Osteoblast (primary cell): Measurements from ENCODE around the gene SGK1. TPM values are rescaled to one million over a fixed set of nuclear protein-coding genes. Genes with fewer than 3 reads are reported as not detected.

ENCODE experiments used
- DNase-seq: peaks from one replicate; pipeline ENCODE4 v3.0.0; 2011; ENCODE audit warnings: low spot score, mixed read lengths; ENCODE audit not compliant: insufficient read length; ENCODE audit errors: missing footprints
- H2AFZ ChIP-seq: 2 replicates; pipeline ENCODE4 v1.6.0; 2011; ENCODE audit warnings: mild to moderate bottlenecking, low read length
- H3K27ac ChIP-seq: 2 replicates; pipeline ENCODE4 v1.5.1; 2011; ENCODE audit warnings: mild to moderate bottlenecking, low read depth, low read length, moderate library complexity
- H3K27me3 ChIP-seq: 2 replicates; pipeline ENCODE4 v1.6.0; 2012; ENCODE audit warnings: mild to moderate bottlenecking, control low read depth, inconsistent platforms, low read length, moderate library complexity; ENCODE audit not compliant: insufficient read depth
- H3K36me3 ChIP-seq: 2 replicates; pipeline ENCODE4 v1.5.1; 2011; ENCODE audit warnings: mild to moderate bottlenecking, low read length, control low read depth, moderate library complexity; ENCODE audit not compliant: insufficient read depth
- H3K4me1 ChIP-seq: 2 replicates; pipeline ENCODE4 v1.5.1; 2011; ENCODE audit warnings: mild to moderate bottlenecking, low read length, control low read depth, moderate library complexity; ENCODE audit not compliant: insufficient read depth
- H3K4me2 ChIP-seq: 2 replicates; pipeline ENCODE4 v1.6.0; 2011; ENCODE audit warnings: mild to moderate bottlenecking, low read length; ENCODE audit not compliant: insufficient read depth
- H3K4me3 ChIP-seq: fragments of 200-600 bp; sonication (generic); 3 replicates; pipeline ENCODE4 v1.5.1; 2012; ENCODE audit warnings: mild to moderate bottlenecking, low read length, inconsistent platforms; ENCODE audit not compliant: insufficient read depth
- H3K79me2 ChIP-seq: 2 replicates; pipeline ENCODE4 v1.6.0; 2012; ENCODE audit warnings: mild to moderate bottlenecking, low read length, control low read depth, inconsistent platforms; ENCODE audit not compliant: insufficient read depth
- H3K9me3 ChIP-seq: 2 replicates; pipeline ENCODE4 v1.5.1; 2011; ENCODE audit warnings: low read depth, low read length, control low read depth
- H4K20me1 ChIP-seq: 2 replicates; pipeline ENCODE4 v1.6.0; 2012; ENCODE audit warnings: mild to moderate bottlenecking, low read length, control low read depth; ENCODE audit not compliant: insufficient read depth
- total RNA-seq: library from RNA; depleted of rRNA; stranded (reverse); fragments of >200 nt; gene quantifications from 2 replicates; pipeline ENCODE4 v1.2.3, GENCODE V29; 2012
- TF ChIP-seq, protein P1 (sequence below): IDR thresholded peaks from 2 replicates; pipeline ENCODE4 v1.5.1; 2011; ENCODE audit warnings: mild to moderate bottlenecking, low read depth, low read length, moderate library complexity; ENCODE audit errors: extremely low read depth

Gene SGK1
- total RNA-seq, 1 donor: 91.6 TPM

DNA sequence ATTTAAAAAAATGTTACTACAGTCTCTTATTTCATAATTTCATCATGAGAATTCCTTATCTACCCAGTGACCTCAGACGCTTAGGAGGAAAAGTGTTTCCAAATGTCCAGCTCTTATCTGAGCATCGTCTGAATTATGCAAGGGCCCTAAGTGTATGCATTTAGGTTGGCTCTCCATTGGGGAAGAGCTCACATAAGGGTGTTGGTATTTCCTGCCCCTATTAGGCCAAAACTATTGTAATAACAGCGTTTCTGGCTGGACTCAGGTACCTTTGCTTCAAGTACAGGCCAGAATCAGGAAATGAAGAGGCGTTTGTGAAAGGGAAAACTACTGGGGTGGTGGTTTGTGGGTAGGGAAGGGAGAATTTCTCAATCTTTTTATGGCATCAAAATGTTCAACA is 40.4 kb upstream of the SGK1 start:
- no peaks in the 10 kb centered on the region for H3K27me3 ChIP-seq
- H3K79me2 ChIP-seq: no peaks in the 10 kb centered on the region
- peak overlapping the region; percentile 82 for H2AFZ ChIP-seq
- H3K4me2 ChIP-seq: no peak overlapping the region
- H3K4me1 ChIP-seq: peaks cover 14% of the 10 kb centered on the region
- TF ChIP-seq, protein P1, sequence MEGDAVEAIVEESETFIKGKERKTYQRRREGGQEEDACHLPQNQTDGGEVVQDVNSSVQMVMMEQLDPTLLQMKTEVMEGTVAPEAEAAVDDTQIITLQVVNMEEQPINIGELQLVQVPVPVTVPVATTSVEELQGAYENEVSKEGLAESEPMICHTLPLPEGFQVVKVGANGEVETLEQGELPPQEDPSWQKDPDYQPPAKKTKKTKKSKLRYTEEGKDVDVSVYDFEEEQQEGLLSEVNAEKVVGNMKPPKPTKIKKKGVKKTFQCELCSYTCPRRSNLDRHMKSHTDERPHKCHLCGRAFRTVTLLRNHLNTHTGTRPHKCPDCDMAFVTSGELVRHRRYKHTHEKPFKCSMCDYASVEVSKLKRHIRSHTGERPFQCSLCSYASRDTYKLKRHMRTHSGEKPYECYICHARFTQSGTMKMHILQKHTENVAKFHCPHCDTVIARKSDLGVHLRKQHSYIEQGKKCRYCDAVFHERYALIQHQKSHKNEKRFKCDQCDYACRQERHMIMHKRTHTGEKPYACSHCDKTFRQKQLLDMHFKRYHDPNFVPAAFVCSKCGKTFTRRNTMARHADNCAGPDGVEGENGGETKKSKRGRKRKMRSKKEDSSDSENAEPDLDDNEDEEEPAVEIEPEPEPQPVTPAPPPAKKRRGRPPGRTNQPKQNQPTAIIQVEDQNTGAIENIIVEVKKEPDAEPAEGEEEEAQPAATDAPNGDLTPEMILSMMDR: no peak
- H3K4me3 ChIP-seq: no peak overlapping the region
- H3K27ac ChIP-seq: peak overlapping the region; percentile 88
- H4K20me1 ChIP-seq: no peaks in the 10 kb centered on the region
- no peaks in the 10 kb centered on the region for H3K36me3 ChIP-seq
- no peaks in the 10 kb centered on the region for H3K9me3 ChIP-seq
- no peak for DNase-seq

DNA sequence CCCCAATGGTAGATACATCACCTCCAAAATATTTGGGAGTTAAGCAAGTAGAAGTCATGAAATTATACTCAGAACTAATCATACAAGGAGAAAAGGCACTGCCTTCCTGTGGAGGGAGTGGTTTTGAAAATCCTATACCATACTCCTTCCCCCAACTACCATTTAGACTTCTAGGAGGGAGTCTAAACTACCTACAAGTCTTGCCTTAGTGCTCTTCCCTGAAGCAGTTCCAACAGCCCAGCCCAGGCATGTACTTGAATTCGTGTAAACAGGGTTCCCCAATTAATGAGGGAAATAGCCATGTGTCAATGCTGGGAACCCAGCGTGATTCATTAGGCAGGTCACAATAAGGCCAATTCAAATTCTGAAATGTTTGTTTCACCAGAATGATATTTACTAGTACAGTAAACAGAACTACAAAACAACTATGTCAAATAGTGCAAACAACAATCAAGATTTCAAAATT is 39.1 kb upstream of the SGK1 start:
- no peak overlapping the region for H3K4me2 ChIP-seq
- H2AFZ ChIP-seq: no peak overlapping the region
- H3K79me2 ChIP-seq: no peaks in the 10 kb centered on the region
- TF ChIP-seq, protein P1: no peak
- no peaks in the 10 kb centered on the region for H3K9me3 ChIP-seq
- H3K27ac ChIP-seq: no peak overlapping the region
- H4K20me1 ChIP-seq: no peaks in the 10 kb centered on the region
- H3K36me3 ChIP-seq: no peaks in the 10 kb centered on the region
- no peaks in the 10 kb centered on the region for H3K27me3 ChIP-seq
- no peak for DNase-seq
- H3K4me1 ChIP-seq: peaks cover 16% of the 10 kb centered on the region
- H3K4me3 ChIP-seq: no peak overlapping the region

DNA sequence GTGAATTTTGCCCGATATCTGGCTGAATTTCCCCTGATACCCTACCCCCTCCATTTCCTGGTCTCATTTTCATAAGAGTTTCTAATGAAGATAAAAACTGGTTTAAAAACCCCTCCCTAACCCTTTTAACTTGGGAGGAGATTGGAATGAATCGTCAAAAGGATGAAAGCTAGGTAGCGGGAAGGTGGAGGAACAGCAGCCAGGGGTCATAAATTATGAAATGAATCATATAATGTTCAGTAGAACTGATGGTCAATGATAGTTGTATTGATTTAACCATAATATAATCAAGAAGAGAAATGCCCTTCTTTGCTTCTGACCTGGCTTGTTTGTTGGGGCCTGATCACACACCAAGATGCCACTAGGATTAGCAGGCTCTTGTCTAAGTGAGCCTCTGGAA is 38.5 kb upstream of the SGK1 start:
- Histone ChIP-seq H3K79me2 (no peaks in the 10 kb centered on the region), H3K27me3 (no peaks in the 10 kb centered on the region), H2AFZ (no peak overlapping the region), H3K4me2 (no peak overlapping the region), H3K4me1 (peaks cover 16% of the 10 kb centered on the region), H4K20me1 (no peaks in the 10 kb centered on the region), H3K4me3 (no peak overlapping the region), H3K36me3 (no peaks in the 10 kb centered on the region), H3K27ac (no peak overlapping the region), H3K9me3 (no peaks in the 10 kb centered on the region)
- TF ChIP-seq, protein P1: no peak
- DNase-seq: no peak

DNA sequence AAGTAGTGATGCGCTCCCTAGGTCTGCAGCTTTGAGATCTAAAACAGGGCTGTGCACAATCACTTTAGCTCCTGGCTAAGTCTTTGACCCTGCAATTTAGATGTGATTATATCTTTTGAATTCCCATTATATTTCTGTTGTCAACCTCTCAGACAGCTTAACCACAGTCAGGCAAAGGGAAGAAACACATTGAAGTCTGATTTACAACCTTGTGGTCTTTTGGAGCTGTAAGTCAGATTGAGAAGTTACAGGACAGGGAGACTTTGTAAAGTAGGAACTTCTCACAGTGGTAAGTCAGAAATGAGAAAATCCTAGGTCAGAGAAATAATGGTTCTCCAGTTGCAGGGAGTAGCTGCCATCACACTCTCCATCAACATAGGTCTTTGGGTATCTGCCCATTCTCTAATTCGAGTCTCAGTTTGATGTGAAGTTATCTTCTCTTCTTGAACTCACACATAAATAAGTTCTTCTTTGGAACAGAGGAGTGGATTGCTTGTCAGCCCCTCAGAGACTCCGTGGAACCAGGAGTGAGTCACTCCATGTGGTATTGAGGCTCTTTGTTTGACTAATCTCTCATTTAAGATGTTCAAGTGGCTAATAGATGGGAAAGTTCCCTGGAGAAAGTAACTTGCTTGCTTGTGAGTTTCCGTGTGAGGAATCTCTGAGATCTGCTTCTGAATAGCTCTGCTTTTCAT is 35.0 kb upstream of the SGK1 start:
- Histone ChIP-seq H3K9me3 (no peaks in the 10 kb centered on the region), H3K27me3 (no peaks in the 10 kb centered on the region), H3K79me2 (no peaks in the 10 kb centered on the region), H4K20me1 (no peaks in the 10 kb centered on the region), H3K4me2 (peak overlapping the region; percentile 10), H2AFZ (no peak overlapping the region), H3K4me1 (peaks cover 23% of the 10 kb centered on the region), H3K27ac (peak overlapping the region; percentile 72), H3K36me3 (no peaks in the 10 kb centered on the region), H3K4me3 (no peak overlapping the region)
- TF ChIP-seq, protein P1: no peak
- peak; percentile 77 for DNase-seq
